HG02981 (cell line): ENCODE data around the gene GRM8.

ENCODE experiments used
- ATAC-seq: cut with Tn5 transposase; IDR thresholded peaks from one replicate; pipeline ENCODE4 v1.9.1; 2021; ENCODE audit warnings: mild to moderate bottlenecking, moderate library complexity; ENCODE audit not compliant: unreplicated experiment

GRM8 gene

DNA sequence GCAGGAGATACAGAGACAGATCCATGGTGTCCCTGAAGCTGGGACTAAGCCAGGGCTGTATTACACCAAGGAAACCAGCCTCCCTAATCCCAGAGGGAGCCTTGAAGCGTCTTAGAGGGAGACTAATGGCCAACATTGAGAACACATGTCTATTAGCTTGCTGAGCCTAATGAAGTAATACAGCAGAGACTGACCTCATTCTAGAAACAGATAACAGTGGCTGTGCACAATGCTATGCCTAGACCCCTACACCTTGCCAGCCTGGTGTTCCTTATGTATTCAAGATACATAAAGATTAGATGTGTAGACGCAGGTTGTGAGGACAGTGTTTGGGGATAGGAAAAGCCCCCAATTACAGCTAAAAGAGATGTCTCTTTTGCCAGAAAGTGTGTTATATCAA lies 19.1 kb downstream of the GRM8 start:
- no peak for ATAC-seq

GRCh38 chr7:127231415-127231814 lies 21.3 kb downstream of the GRM8 start:
- ATAC-seq = no peak

DNA sequence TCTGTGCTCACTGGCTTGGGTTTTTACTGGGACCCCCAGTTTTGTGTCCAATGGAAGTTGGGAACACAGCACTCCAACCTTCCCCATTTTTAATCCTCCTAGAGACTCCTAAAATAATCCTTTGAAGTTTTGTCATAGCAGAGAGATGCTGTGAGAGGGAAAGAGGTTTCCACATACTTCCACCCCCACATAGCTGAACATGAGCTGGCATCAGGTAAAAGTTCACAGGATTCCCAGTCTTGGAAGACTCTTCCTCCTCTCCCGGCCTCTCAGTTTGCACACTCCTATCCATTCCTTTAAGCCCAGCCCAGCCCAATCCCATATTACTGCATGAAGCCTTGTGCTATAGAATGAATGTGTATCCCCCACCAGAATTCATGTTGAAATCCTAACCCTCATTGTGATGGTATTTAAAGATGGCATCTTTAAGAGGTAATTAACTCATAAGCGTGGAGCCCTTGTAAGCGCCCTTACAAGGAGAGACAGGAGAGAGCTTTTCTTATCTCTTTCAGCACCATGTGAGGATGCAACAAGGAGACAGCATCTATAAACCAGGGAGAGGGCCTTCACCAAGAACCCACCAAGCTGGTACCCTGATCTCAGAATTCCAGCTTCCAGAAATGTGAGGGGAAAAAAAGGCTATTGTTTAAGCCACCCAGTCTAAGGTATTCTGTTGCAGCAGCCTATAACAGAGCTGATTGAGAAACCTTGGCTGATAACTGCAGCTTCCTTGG lies 22.4 kb downstream of the GRM8 start:
- ATAC-seq = no peak

- ATAC-seq = no peak
Measured at GRCh38 chr7:127226685-127227374, 25.9 kb downstream of the GRM8 start.

DNA sequence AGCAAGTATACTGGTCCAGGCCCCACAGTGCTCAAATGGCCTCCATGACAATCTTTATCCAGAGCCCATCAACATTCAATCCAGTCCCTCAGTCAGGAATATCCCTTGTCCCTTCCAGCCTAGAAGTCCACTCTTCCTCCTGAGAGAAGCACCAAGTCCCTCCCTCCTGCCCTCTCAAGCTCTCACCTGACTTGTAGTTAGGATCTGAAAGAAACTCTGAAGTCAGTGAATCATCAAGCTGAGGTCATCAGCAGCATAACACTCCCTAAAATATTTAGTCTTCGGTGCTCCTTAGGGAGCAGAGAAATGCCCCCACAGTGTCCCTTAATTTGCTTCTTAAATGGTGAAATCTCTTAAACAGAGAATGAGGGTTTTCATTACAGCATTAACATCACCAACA lies 31.0 kb downstream of the GRM8 start:
- no peak for ATAC-seq

GRCh38 chr7:127214956-127215718 lies 37.6 kb downstream of the GRM8 start:
- no peak for ATAC-seq

GRCh38 chr7:127209886-127210285 lies 42.9 kb downstream of the GRM8 start:
- ATAC-seq = no peak

GRCh38 chr7:127208860-127209259 lies 43.9 kb downstream of the GRM8 start:
- ATAC-seq = no peak

- no peak for ATAC-seq
Measured at GRCh38 chr7:127208351-127208750, 44.4 kb downstream of the GRM8 start.

DNA sequence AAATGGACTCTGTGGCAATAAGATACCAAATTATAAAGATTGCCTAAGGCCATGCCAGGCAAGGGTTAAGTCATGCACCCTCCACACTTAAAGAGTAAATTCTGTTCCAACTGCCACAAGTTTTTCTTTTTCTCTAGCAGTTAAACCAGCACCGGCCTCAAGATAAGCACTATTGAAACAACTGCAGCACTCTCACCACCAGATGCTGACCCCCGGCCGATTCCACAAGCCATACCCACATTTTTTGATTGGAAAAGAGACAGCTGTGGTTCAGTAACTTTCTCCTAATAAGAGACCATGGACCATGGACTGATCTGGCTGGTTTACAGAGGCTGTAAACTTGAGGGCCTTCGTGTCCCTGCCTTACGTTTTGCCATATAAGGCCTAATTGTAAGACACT lies 44.9 kb downstream of the GRM8 start:
- no peak for ATAC-seq

GRCh38 chr7:127207230-127207629 lies 45.5 kb downstream of the GRM8 start:
- ATAC-seq = no peak

DNA sequence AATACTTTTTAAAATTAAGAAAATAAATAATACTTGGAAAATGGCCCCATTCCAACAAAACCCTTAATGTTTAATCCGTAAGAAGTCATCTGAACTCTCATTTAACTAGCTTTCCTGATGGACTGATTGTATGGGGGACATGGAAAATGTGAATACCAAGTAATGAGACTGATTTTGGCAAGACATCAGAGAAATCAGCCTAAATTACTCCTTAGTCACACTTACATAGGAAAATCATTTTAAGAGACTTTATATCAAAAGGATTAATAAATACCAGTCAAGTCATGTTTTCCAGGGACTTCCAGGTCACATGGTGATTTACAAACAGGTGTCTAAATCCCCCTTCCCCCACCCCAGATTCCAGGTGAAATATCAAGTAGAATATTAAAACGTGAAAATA lies 58.2 kb downstream of the GRM8 start:
- ATAC-seq = no peak

DNA sequence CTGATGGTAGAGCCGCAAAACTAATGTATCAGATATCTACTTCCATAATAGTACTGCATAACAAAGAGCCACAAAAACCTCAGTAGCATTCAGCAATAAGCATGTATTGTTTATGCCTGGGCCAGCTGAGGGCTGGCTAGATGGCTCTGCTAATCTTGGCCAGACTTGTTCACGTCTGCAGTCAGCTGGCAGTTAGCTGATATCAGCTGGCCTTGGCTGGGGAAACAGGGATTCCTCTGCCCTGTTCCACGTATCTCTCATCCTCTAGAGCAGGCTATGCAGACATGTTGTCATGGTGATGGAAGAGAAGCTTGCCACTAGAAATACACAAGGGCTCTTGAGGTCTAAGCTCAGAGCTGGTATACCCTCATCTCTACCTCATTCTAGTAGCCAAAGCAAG lies 62.9 kb downstream of the GRM8 start:
- no peak for ATAC-seq

GRCh38 chr7:127189074-127189473 lies 63.7 kb downstream of the GRM8 start:
- ATAC-seq = no peak

GRCh38 chr7:127187740-127188139 lies 65.0 kb downstream of the GRM8 start:
- no peak for ATAC-seq

DNA sequence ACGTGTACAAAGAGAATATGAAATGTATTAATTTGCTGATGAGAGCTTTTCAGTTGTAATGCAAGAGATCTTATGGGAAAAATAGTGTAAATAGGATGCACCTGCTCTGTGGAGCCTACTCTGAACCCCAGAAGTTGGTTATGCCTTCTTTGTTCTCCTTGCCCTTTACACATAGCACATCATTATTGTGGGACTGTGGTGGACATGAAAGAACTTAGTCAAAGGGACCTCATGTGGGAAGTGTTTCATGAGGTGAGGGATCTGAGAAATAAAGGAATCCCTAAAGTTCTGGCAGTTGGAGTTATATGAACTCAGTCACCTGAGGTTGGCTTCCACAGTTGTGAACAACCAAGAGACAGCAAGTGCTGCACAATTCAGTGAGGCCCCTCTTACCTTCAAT lies 66.1 kb downstream of the GRM8 start:
- no peak for ATAC-seq

DNA sequence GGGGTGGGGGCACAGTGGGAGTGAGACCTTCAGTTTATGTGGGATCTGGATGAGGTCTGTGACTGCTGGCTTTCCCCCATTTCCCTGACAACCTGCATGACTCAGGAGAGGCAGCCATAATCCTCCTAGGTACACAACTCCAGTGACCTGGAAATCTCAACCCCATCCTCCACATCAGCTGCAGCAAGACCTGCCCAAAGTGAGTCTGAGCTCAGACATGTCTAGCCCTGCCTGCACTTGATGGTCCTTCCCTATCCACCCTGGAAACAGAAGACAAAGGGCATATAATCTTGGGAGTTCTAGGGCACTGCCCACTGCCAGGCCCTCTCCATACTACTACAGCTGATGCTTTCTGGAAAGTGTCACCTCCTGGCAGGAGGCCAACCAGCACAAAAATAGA lies 75.6 kb downstream of the GRM8 start:
- ATAC-seq = no peak

GRCh38 chr7:127162366-127162765 lies 90.4 kb downstream of the GRM8 start:
- ATAC-seq = no peak

GRCh38 chr7:127158659-127159058 lies 94.1 kb downstream of the GRM8 start:
- no peak for ATAC-seq

DNA sequence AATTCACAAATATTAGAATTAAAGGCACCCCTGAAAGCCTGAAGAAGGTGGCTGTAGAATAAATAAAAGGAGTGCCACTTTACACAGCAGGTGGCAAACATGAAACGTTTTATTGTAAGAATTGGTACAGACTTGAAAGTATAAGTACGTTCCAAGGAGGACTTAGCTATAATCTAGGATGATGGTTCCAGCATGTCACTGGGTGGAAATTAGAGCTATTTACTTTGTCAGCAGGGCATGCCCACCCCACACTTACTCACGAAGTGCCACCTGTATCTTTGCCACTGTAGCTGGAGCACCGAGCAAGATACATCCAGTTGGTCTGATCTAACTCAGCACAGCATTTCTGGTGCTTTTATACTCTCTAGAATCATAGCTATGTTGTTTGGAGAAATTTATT lies 97.8 kb downstream of the GRM8 start:
- ATAC-seq = no peak

DNA sequence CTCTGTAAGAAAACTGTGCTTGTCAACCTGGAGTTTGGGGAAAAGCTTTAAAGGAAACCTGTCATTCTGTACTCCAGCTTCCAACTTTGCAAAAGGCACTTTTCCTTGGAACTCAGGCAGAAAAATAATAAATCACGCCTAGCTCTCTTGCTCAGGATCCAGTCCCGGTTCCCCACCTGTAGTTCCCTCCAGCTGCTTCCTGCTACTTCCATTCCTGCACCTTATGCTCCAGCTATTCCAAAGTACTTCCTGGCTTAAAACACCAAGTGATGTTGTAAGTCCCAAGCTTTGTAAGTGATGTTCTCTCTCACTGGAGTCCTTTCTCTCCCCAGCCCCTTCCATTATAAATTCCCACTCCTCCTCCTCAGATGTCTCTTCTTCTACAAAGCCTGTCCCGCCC lies 98.6 kb downstream of the GRM8 start:
- no peak for ATAC-seq

DNA sequence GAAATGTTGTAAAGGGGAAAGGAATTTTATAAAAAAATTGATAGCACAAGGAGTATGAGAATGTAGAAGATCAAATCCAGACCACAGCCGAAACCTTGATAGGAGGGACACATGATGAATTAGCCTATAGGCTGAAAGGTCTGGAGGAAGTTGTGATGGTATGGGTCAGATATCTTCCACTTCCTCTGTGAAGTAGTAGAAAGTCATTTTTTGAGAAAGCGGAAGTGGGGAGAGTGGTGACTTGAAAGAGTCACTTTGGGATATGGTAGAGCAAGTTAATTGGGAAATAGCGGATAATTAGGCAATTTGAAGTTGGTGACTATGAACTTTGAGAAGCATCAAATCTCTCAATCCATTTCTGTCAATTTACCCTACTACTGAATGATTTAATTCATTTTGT lies 99.4 kb downstream of the GRM8 start:
- ATAC-seq = no peak
